OCI-LY3 (cell line): ENCODE results near the gene COA8.

Experiments
- EZH2phosphoT487 ChIP-seq: fragments of 200-600 bp; shearing (Covaris generic); IDR thresholded peaks from 2 replicates; pipeline ENCODE4 v1.6.1; 2018; ENCODE audit warnings: antibody characterized with exemption, mixed run types, low read depth
- TF ChIP-seq, protein P1 (sequence below): fragments of 200-600, 300-600 bp; sonication (generic); IDR thresholded peaks from 2 replicates; pipeline ENCODE4 v1.5.1; 2014; ENCODE audit warnings: antibody characterized with exemption, low read length, low read depth

DNA sequence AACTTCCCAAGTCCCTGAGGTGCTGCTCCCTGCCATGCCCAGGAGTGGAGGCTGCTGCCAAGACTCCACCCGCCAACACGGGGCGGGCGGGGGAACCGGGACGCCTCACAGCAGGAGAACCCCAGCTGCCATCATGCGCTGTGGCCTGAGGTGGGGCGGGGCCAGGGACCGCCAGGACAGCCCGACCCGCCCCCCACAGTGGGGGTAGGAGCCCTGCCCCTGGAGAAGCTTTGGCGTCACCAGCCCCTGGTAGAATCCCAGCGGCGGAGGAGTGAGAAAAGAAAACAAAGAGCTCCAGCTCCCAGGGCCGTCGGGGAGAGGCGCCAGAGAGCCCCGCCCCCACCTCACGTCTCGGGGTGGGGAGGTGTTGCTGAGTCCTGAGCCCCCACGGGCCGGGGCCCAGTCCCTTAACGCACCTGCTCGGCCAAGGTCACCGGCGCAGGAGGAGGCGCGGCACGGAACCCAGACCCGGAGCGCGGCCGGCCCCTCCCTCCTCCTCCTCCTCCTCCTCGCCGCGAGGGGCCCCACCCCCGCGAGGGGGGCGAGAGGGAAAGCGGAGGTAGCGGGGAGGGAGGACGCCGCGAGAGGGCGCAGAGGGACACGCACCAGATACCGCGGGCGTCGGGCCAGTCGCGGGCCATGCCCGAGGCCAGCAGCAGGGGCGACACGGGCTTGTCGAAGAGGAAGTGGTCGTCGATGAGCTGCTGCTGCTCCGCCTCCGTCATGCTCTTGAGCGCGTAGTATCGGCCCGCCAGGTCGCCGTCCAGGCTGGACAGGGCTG, 41.9 kb upstream of the COA8 start:
- TF ChIP-seq, protein P1, sequence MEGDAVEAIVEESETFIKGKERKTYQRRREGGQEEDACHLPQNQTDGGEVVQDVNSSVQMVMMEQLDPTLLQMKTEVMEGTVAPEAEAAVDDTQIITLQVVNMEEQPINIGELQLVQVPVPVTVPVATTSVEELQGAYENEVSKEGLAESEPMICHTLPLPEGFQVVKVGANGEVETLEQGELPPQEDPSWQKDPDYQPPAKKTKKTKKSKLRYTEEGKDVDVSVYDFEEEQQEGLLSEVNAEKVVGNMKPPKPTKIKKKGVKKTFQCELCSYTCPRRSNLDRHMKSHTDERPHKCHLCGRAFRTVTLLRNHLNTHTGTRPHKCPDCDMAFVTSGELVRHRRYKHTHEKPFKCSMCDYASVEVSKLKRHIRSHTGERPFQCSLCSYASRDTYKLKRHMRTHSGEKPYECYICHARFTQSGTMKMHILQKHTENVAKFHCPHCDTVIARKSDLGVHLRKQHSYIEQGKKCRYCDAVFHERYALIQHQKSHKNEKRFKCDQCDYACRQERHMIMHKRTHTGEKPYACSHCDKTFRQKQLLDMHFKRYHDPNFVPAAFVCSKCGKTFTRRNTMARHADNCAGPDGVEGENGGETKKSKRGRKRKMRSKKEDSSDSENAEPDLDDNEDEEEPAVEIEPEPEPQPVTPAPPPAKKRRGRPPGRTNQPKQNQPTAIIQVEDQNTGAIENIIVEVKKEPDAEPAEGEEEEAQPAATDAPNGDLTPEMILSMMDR: peak; percentile 59
- no peak for TF ChIP-seq EZH2phosphoT487
